NCI-H2029 treated with DMSO at 0.1 percent for 48 hours (cell line): ENCODE data around the gene TTC24.
"Not testable (repeated sequence)": the region's sequence is repeated elsewhere in the genome, so short reads cannot be mapped to it uniquely, and the experiment has no call there.

ENCODE experiments used
- DNase-seq: peaks from one replicate; lab custom pipeline; 2025; lab: John Stamatoyannopoulos, UW

Gene TTC24

GRCh38 chr1:156587927-156588326 lies 8.4 kb downstream of the TTC24 start:
- not testable (repeated sequence) for DNase-seq

GRCh38 chr1:156589546-156589945 lies 10.0 kb downstream of the TTC24 start:
- no peak for DNase-seq

GRCh38 chr1:156590326-156591180 lies 11.0 kb downstream of the TTC24 start:
- no peak for DNase-seq

- no peak for DNase-seq
These were observed 11.6 kb downstream of the TTC24 start for GRCh38 chr1:156591181-156591431.

GRCh38 chr1:156591432-156592157 lies 12.1 kb downstream of the TTC24 start, which contains the start of gene NAXE:
Gene NAXE (plus strand): TSS chr1:156591776. CDS start chr1:156591805, 29 bp downstream.
- peak; percentile 12 for DNase-seq

GRCh38 chr1:156592158-156592909 lies 12.8 kb downstream of the TTC24 start:
- DNase-seq = no peak

- peak; percentile 10 for DNase-seq
These were observed 13.6 kb downstream of the TTC24 start for GRCh38 chr1:156592910-156593660.

GRCh38 chr1:156593661-156593989 lies 14.1 kb downstream of the TTC24 start:
- DNase-seq = no peak

GRCh38 chr1:156594190-156594589 lies 14.7 kb downstream of the TTC24 start:
- DNase-seq = no peak

GRCh38 chr1:156595016-156595415 lies 15.5 kb downstream of the TTC24 start:
- DNase-seq = no peak

GRCh38 chr1:156596426-156596825 lies 16.9 kb downstream of the TTC24 start:
- DNase-seq = no peak

GRCh38 chr1:156598125-156598524 lies 18.6 kb downstream of the TTC24 start:
- no peak for DNase-seq

GRCh38 chr1:156598731-156599432 lies 19.4 kb downstream of the TTC24 start:
- no peak for DNase-seq

GRCh38 chr1:156599811-156600210 lies 20.3 kb downstream of the TTC24 start:
- DNase-seq = no peak

- DNase-seq = peak; percentile 23
These were observed 21.2 kb downstream of the TTC24 start for GRCh38 chr1:156600733-156601121.

- DNase-seq = peak; percentile 60
These were observed 21.8 kb downstream of the TTC24 start, which contains the start of gene GPATCH4 for GRCh38 chr1:156601122-156601830. Gene GPATCH4 (minus strand): TSS chr1:156601479.

- DNase-seq = no peak
These were observed 22.4 kb downstream of the TTC24 start for GRCh38 chr1:156601892-156602291.

GRCh38 chr1:156602557-156602993 lies 23.1 kb downstream of the TTC24 start:
- DNase-seq = no peak

GRCh38 chr1:156607344-156607743 lies 27.8 kb downstream of the TTC24 start:
- DNase-seq = not testable (repeated sequence)

- peak; percentile 63 for DNase-seq
These were observed 28.6 kb downstream of the TTC24 start for GRCh38 chr1:156608036-156608674.
